ENCODE data around the gene TF.

DNA sequence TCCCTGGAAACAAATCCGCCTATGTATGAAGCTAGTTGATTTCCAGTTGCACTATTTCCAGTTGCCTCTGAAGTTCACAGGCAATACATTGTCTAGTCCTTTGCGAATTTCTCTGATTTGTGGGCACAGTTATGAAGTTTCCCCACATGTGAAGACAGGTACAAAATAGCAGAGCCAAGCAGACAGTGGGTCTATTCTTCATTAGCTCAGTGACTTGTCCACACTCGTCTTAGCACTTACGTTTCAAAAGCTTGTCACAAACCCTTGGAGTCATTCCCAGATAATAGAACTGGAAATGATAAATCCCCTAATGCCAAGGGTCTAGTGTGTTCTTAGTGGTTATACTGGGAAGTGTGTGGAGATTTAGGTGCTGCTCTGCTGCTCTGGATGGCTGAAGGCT lies 73.9 kb downstream of the TF start:
- no peak for TF ChIP-seq CTCF (IDR thresholded peaks at IDR 0.05)
- no peak for TF ChIP-seq EP300 (IDR thresholded peaks at IDR 0.05)
